SK-N-SH (cell line): ENCODE results near the gene MTERF4.

Experiments used
- CTCF ChIP-seq: fragments of 200-600 bp; sonication (generic); IDR thresholded peaks from 2 replicates; pipeline ENCODE4 v1.6.1; 2017; ENCODE audit warnings: antibody characterized with exemption, mild to moderate bottlenecking, moderate library complexity
- EP300 ChIP-seq, 2 experiments: IDR thresholded peaks; 2 replicates each; pipeline versions ENCODE4 v1.4.0 to v1.6.1; 2012; ENCODE audit warnings: borderline replicate concordance in 1 of 2, low read depth in 1 of 2, low read length in 1 of 2
- EZH2phosphoT487 ChIP-seq: fragments of 200-600 bp; sonication (generic); IDR thresholded peaks from 2 replicates; pipeline ENCODE4 v1.6.1; 2017; ENCODE audit warnings: low read depth, mixed run types, mild to moderate bottlenecking, antibody characterized with exemption, moderate library complexity, borderline replicate concordance
- MAX ChIP-seq: IDR thresholded peaks from 2 replicates; pipeline ENCODE4 v1.4.0; 2012; ENCODE audit warnings: low read depth
- NFIC ChIP-seq: IDR thresholded peaks from 2 replicates; pipeline ENCODE4 v1.4.0; 2012; ENCODE audit warnings: borderline replicate concordance
- POLR2AphosphoS5 ChIP-seq: IDR thresholded peaks from 2 replicates; pipeline ENCODE4 v1.6.1; 2012; ENCODE audit warnings: low read depth, low read length
- RAD21 ChIP-seq: IDR thresholded peaks from 2 replicates; pipeline ENCODE4 v1.6.1; 2012; ENCODE audit warnings: mild to moderate bottlenecking, low read length
- RFX5 ChIP-seq: IDR thresholded peaks from 2 replicates; pipeline ENCODE4 v1.6.1; 2012; ENCODE audit warnings: mild to moderate bottlenecking, improper control_type of control experiment, low read length
- SMC3 ChIP-seq: IDR thresholded peaks from 2 replicates; pipeline ENCODE4 v1.6.1; 2012; ENCODE audit warnings: low read depth, low read length, improper control_type of control experiment
- TAF1 ChIP-seq: IDR thresholded peaks from 2 replicates; pipeline ENCODE4 v1.6.1; 2012; ENCODE audit warnings: low read depth, mild to moderate bottlenecking, low read length, moderate library complexity, borderline replicate concordance
- TEAD4 ChIP-seq: IDR thresholded peaks from 2 replicates; pipeline ENCODE4 v1.4.0; 2012; ENCODE audit warnings: mild to moderate bottlenecking, borderline replicate concordance; ENCODE audit not compliant: insufficient read depth
- USF1 ChIP-seq: IDR thresholded peaks from 2 replicates; pipeline ENCODE4 v1.4.0; 2012; ENCODE audit warnings: low read depth, borderline replicate concordance
- USF2 ChIP-seq: fragments of 150-350 bp; IDR thresholded peaks from 2 replicates; pipeline ENCODE4 v1.6.1; 2017; ENCODE audit warnings: antibody characterized with exemption, low read length, low read depth, borderline replicate concordance
- YY1 ChIP-seq: IDR thresholded peaks from 2 replicates; pipeline ENCODE4 v1.4.0; 2012; ENCODE audit warnings: low read depth, mild to moderate bottlenecking

- TF ChIP-seq NFIC, result no peak
- TF ChIP-seq POLR2AphosphoS5, result no peak
- TF ChIP-seq YY1, result no peak
- no peak for TF ChIP-seq EP300 (IDR thresholded peaks at IDR 0.05; ENCODE audit: borderline replicate concordance in 1 of 2, low read depth in 1 of 2, low read length in 1 of 2)
- TF ChIP-seq MAX, result no peak
- no peak for TF ChIP-seq SMC3
- TF ChIP-seq CTCF, result no peak
- TF ChIP-seq RFX5, result no peak
- no peak for TF ChIP-seq TAF1
- no peak for TF ChIP-seq RAD21
- TF ChIP-seq USF2, result no peak
- TF ChIP-seq EZH2phosphoT487, result no peak
- no peak for TF ChIP-seq USF1
- no peak for TF ChIP-seq TEAD4
Observed at GRCh38 chr2:241092677-241093076, 9.4 kb downstream of the MTERF4 start.
